ENCODE measurements around the gene LCLAT1. TPM values are rescaled to one million over a fixed set of nuclear protein-coding genes. Genes with fewer than 3 reads are reported as not detected.

LCLAT1 gene
- total and polyA plus RNA-seq, 12 donors, result 1.9 to 23.0 (median 14.6) TPM

- 64 to 81% (median 80%) methylated on average over 5 of the region's 5 CpGs for WGBS, 4 donors
- H3K4me1 ChIP-seq (replicated peaks in 1 of 2), result peaks cover 0 to 3% of the 10 kb centered on the region in 2 donors
- no peak for DNase-seq
- H3K27me3 ChIP-seq, result no peaks in the 10 kb centered on the region
- no peak overlapping the region for H3K27ac ChIP-seq
- H3K9me3 ChIP-seq (replicated peaks in 1 of 3), result no peaks in the 10 kb centered on the region
- intact Hi-C loops (cut with DNase I), result no loop called here
- no peaks in the 10 kb centered on the region for H3K36me3 ChIP-seq (replicated peaks in 1 of 2)
- H3K4me3 ChIP-seq, result no peak overlapping the region
- TF ChIP-seq POLR2A (IDR thresholded peaks at IDR 0.05), result no peak
- no peak for TF ChIP-seq CTCF (IDR thresholded peaks at IDR 0.05)
Observed at GRCh38 chr2:30684516-30684915, 237.5 kb downstream of the LCLAT1 start.

GRCh38 chr2:30684996-30685395 is 237.9 kb downstream of the LCLAT1 start:
- Histone ChIP-seq H3K27ac (no peak overlapping the region), H3K36me3 (replicated peaks in 1 of 2) (no peaks in the 10 kb centered on the region), H3K9me3 (replicated peaks in 1 of 3) (no peaks in the 10 kb centered on the region), H3K27me3 (no peaks in the 10 kb centered on the region), H3K4me3 (no peak overlapping the region), H3K4me1 (replicated peaks in 1 of 2) (peaks cover 0 to 7% of the 10 kb centered on the region in 2 donors)
- intact Hi-C loops (cut with DNase I), result no loop called here
- TF ChIP-seq POLR2A (IDR thresholded peaks at IDR 0.05), result no peak
- no peak for TF ChIP-seq CTCF (IDR thresholded peaks at IDR 0.05)
- no peak for DNase-seq
- 79 to 91% (median 84%) methylated on average over 2 to 3 of the region's 3 CpGs for WGBS, 4 donors

GRCh38 chr2:30686000-30686399 is 239.0 kb downstream of the LCLAT1 start:
- H3K4me1 ChIP-seq (replicated peaks in 1 of 2), result peaks cover 0 to 7% of the 10 kb centered on the region in 2 donors

GRCh38 chr2:30686669-30687068 is 239.6 kb downstream of the LCLAT1 start:
- intact Hi-C loops (cut with DNase I), result no loop called here
- 59 to 67% (median 60%) methylated on average over 4 of the region's 4 CpGs for WGBS, 4 donors

More at GRCh38 chr2:30686000-30686399, 239.0 kb downstream of the LCLAT1 start:
- TF ChIP-seq POLR2A (IDR thresholded peaks at IDR 0.05) (no peak), CTCF (IDR thresholded peaks at IDR 0.05) (no peak)
- Histone ChIP-seq H3K4me3 (no peak overlapping the region), H3K9me3 (replicated peaks in 1 of 3) (no peaks in the 10 kb centered on the region), H3K27me3 (no peaks in the 10 kb centered on the region), H3K36me3 (replicated peaks in 1 of 2) (no peaks in the 10 kb centered on the region), H3K27ac (no peak overlapping the region)
- no peak for DNase-seq
- WGBS, 4 donors, result 87 to 97% (median 94%) methylated on average over 2 of the region's 2 CpGs
- intact Hi-C loops (cut with DNase I), result no loop called here

More at GRCh38 chr2:30686669-30687068, 239.6 kb downstream of the LCLAT1 start:
- no peaks in the 10 kb centered on the region for H3K9me3 ChIP-seq (replicated peaks in 1 of 3)
- no peak for TF ChIP-seq CTCF (IDR thresholded peaks at IDR 0.05)
- TF ChIP-seq POLR2A (IDR thresholded peaks at IDR 0.05), result no peak
- H3K4me1 ChIP-seq (replicated peaks in 1 of 2), result peaks cover 0 to 7% of the 10 kb centered on the region in 2 donors
- no peaks in the 10 kb centered on the region for H3K36me3 ChIP-seq (replicated peaks in 1 of 2)
- H3K27ac ChIP-seq, result no peak overlapping the region
- peak in 1 of 7 donors; percentile 55 for DNase-seq
- H3K4me3 ChIP-seq, result no peak overlapping the region
- no peaks in the 10 kb centered on the region for H3K27me3 ChIP-seq

Data from adrenal gland (tissue), 12 donors.